Progenitor cell of endocrine pancreas (in vitro differentiated cells): ENCODE data around the gene LMF2. TPM values are rescaled to one million over a fixed set of nuclear protein-coding genes. Genes with fewer than 3 reads are reported as not detected.

Experiments used
- DNase-seq: peaks from one replicate; pipeline ENCODE4 v3.0.0; 2021; ENCODE audit warnings: low spot score; ENCODE audit not compliant: unreplicated experiment
- H3K27ac Mint-ChIP-seq: 2 replicates; pipeline ENCODE4 v1.8.0; 2021; ENCODE audit warnings: mild to moderate bottlenecking, moderate library complexity, mixed read lengths
- H3K27me3 Mint-ChIP-seq: 2 replicates; pipeline ENCODE4 v1.8.0; 2021; ENCODE audit warnings: mixed read lengths
- H3K36me3 Mint-ChIP-seq: 2 replicates; pipeline ENCODE4 v1.8.0; 2022; ENCODE audit warnings: mixed read lengths; ENCODE audit not compliant: insufficient read depth
- H3K4me1 Mint-ChIP-seq: 2 replicates; pipeline ENCODE4 v1.8.0; 2021; ENCODE audit warnings: low read depth, mixed read lengths
- H3K4me3 Mint-ChIP-seq: 2 replicates; pipeline ENCODE4 v1.8.0; 2021; ENCODE audit warnings: low read depth, mild to moderate bottlenecking, moderate library complexity, mixed read lengths
- H3K9me3 Mint-ChIP-seq: 2 replicates; pipeline ENCODE4 v1.8.0; 2021; ENCODE audit warnings: low read depth, mixed read lengths
- total RNA-seq: library from RNA; stranded (reverse); gene quantifications from 2 replicates; pipeline ENCODE4 v1.2.1, GENCODE V29; 2021
- TF ChIP-seq, protein P1 (sequence below): fragments of 200-600 bp; sonication (generic); IDR thresholded peaks from one replicate; pipeline ENCODE4 v1.5.0; 2021; ENCODE audit warnings: antibody characterized with exemption, mild to moderate bottlenecking; ENCODE audit not compliant: unreplicated experiment

The LMF2 gene
- total RNA-seq, 1 donor from 2014 or later: 65.5 TPM

GRCh38 chr22:50548921-50549790 is 41.7 kb upstream of the LMF2 start:
- no peaks in the 10 kb centered on the region for H3K36me3 Mint-ChIP-seq
- no peak for DNase-seq
- H3K4me1 Mint-ChIP-seq: no peaks in the 10 kb centered on the region
- TF ChIP-seq, protein P1, sequence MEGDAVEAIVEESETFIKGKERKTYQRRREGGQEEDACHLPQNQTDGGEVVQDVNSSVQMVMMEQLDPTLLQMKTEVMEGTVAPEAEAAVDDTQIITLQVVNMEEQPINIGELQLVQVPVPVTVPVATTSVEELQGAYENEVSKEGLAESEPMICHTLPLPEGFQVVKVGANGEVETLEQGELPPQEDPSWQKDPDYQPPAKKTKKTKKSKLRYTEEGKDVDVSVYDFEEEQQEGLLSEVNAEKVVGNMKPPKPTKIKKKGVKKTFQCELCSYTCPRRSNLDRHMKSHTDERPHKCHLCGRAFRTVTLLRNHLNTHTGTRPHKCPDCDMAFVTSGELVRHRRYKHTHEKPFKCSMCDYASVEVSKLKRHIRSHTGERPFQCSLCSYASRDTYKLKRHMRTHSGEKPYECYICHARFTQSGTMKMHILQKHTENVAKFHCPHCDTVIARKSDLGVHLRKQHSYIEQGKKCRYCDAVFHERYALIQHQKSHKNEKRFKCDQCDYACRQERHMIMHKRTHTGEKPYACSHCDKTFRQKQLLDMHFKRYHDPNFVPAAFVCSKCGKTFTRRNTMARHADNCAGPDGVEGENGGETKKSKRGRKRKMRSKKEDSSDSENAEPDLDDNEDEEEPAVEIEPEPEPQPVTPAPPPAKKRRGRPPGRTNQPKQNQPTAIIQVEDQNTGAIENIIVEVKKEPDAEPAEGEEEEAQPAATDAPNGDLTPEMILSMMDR: no peak
- H3K9me3 Mint-ChIP-seq: no peaks in the 10 kb centered on the region
- peaks cover 16% of the 10 kb centered on the region for H3K27me3 Mint-ChIP-seq
- H3K4me3 Mint-ChIP-seq: no peak overlapping the region
- H3K27ac Mint-ChIP-seq: no peak overlapping the region

DNA sequence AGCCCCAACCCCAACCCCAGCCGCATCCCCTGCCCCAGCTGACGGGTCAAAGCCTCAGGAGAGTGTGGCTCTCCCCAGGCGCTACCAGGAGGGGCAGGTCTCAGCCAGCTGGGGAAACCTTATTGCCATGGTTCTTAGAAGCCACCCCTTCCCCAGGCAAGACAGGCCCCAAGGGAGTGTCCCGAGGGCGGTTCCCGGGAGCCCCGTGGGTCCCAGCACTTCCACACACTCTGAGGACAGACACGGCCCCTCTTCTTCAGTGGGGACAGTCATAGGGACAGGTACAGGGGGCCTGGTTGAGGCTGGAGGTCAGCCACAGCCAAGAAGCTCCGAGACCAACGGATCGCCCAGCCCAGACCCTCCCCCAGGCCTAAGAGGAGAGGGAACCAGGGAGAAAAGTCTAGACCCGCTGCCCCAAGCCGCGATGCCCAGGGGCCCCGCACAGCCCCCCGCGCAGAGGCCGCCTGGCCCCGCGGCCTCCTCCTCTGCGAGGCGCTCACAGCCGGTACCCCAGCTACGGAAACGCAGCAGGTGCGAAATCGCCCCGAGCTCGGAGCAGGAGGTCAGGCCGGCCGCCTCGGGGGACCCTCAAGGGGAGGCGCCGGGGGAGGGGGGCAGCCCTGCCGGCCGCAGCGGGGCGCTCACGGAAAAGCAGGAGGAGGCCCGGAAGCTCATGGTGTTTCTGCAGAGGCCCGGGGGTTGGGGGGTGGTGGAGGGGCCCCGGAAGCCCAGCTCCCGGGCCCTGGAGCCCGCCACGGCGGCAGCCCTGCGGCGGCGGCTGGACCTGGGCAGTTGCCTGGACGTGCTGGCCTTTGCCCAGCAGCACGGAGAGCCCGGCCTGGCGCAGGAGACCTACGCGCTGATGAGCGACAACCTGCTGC is 40.8 kb upstream of the LMF2 start:
- H3K36me3 Mint-ChIP-seq: no peaks in the 10 kb centered on the region
- TF ChIP-seq, protein P1: no peak
- H3K27me3 Mint-ChIP-seq: peaks cover 15% of the 10 kb centered on the region
- no peak overlapping the region for H3K27ac Mint-ChIP-seq
- no peak overlapping the region for H3K4me3 Mint-ChIP-seq
- H3K9me3 Mint-ChIP-seq: no peaks in the 10 kb centered on the region
- no peaks in the 10 kb centered on the region for H3K4me1 Mint-ChIP-seq
- DNase-seq: no peak

GRCh38 chr22:50547263-50547985 is 39.9 kb upstream of the LMF2 start:
- Mint-ChIP-seq H3K36me3 (no peaks in the 10 kb centered on the region), H3K27me3 (peaks cover 16% of the 10 kb centered on the region), H3K4me3 (no peak overlapping the region), H3K27ac (no peak overlapping the region), H3K4me1 (no peaks in the 10 kb centered on the region), H3K9me3 (no peaks in the 10 kb centered on the region)
- DNase-seq: no peak
- TF ChIP-seq, protein P1: no peak

GRCh38 chr22:50546326-50547262 is 39.1 kb upstream of the LMF2 start:
- DNase-seq: no peak
- Mint-ChIP-seq H3K4me3 (no peak overlapping the region), H3K27me3 (peaks cover 18% of the 10 kb centered on the region), H3K36me3 (no peaks in the 10 kb centered on the region), H3K4me1 (no peaks in the 10 kb centered on the region), H3K27ac (no peak overlapping the region), H3K9me3 (no peaks in the 10 kb centered on the region)
- TF ChIP-seq, protein P1: no peak
